ENCODE results near the gene NUDT16L1.

Gene NUDT16L1

DNA sequence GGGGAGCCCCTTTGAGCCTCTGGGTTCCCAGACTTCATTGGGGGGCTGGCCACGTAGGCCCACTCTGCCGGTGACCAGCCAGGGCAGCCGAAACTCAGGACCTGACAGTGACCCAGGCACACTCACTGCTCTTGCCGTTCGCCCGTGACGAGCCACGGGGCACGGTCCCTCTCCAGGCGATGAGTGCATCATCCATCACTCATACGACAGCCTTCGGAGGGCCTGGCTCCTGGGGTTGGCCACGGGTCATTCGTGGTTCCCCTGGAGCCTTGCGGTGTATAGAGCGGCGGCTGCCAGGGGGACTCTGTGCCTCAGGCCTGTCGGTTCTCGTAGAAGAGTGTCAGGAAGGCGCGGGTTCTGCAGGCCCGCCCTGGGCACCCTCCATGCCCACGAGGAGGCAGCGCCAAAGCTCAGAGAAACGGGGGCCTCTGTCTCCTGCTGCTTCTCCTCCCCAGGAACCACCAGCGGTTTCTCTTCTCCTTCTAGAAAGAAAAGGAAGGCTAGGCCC lies 11.2 kb upstream of the NUDT16L1 start:
- DNase-seq (ENCODE audit: low read depth in 2 of 2) = no peak

DNA sequence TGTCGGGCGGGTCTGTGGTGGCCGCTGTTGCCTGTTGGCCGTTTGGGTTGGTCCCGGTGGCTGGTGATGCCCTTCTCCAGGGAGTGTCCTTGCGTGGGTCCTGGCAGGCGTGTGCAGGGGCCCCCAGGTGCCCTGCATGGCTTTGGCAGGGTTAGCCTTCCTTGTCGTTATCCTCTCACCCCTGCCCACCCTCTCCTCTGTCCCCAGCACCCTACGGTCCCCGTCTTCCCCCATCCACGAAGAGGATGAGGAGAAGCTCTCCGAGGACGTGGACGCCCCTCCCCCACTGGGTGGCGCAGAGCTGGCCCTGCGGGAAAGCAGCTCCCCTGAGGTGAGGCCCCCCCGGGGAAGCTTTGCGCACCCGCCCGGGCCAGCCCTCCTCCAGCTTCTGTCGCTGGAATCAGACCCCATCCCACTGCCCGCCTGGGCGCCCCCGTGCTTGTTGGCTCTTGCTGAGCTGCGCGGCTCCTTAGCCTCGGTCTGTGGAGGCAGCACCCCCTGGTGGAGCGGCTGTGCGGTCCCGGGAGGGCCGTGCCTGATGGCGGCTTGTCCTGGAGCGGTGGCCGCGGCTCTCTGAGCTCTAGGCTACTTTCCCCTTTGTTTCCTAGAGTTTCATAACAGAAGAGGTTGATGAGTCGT lies 10.6 kb upstream of the NUDT16L1 start:
- no peak for DNase-seq (ENCODE audit: low read depth in 2 of 2)

DNA sequence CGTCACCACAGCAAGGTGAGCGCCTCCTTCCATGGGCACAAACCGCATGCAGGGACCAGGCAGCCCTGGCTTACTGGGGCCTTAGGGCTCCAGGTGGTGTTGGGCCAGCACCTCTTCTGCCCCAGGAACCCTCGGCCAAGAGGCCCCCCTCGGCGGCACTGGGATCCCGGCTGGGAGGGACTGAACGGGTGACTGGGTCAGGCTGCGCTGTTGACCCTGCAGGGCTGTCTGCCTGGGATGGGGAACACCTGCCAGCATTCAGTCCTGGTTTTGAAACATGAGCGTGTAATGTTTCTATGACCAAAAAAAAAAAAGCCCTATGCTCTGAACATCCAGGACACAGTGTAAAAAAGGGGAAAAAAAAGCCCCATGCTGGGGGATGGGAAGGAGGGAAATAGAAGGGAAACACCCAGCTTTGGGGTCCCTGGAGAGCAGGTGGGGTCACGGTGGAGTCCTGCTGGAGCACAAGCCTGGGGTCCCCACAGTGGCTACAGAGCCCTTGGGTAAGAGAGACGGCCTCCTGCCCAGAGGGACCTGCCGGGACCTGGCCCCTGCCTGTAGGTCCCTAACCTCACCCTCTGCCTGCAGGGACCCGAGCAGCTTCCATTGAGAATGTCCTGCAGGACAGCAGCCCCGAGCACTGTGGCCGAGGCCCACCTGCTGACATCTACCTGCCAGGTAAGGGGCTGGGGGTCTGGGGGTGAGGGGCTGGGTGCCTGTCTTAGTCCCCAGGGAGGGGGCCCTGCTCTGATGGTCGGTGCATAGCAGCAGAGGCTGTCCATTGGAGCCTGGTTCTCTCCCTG lies 9.9 kb upstream of the NUDT16L1 start:
- no peak for DNase-seq (ENCODE audit: low read depth in 2 of 2)

DNA sequence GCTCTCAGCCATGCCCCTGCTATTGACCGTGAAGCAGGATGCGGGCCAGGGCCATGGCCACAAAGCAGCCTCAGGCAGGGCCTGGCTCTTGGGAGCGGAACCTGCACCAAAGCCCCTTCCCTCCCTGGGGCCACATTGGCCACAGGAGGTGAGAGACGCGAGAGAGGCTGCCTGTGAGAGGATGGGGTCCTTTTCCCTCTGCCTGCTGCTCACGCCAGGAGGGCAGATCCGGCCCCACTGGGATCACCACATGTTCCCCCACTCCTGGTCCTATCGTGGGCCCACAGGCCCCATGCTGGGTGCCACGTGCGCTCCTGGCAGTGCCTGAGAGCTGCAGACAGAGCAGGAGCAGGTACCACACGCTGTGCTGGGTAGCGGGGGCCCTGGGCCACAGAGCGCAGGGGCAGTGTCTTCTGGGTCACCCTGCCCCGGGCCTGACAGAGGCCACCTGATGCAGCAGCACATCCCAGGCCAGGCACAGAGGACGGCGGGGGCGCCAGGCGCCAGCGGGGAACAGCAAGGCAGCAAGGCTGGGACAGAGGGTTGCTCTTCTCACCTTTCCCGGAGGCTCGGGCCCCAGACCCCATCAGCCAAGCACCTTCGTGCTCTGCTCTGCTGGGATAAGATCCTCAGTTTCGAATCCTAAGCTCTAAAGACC lies 9.2 kb upstream of the NUDT16L1 start:
- DNase-seq (ENCODE audit: low read depth in 2 of 2) = no peak

DNA sequence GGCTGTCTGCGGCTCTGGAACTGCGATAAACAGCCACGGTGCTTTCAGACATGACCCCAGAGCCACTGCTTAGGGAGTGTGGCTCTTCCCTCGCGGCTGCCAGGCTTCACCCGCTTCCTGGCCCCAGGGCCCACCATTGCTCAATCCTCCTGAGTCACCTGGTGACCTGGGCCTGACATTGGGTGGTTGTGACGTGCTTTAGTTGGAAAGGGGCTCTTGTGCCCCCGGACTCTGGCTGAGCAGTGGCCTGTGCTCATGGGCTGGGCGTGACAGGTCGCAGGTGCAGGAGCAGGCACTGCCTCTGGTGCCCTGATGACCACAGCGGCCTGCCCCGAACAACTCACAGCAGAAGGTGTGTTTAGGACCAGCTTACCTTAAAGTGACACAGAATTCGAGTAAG lies 8.6 kb upstream of the NUDT16L1 start:
- no peak for DNase-seq (ENCODE audit: low read depth in 2 of 2)

DNA sequence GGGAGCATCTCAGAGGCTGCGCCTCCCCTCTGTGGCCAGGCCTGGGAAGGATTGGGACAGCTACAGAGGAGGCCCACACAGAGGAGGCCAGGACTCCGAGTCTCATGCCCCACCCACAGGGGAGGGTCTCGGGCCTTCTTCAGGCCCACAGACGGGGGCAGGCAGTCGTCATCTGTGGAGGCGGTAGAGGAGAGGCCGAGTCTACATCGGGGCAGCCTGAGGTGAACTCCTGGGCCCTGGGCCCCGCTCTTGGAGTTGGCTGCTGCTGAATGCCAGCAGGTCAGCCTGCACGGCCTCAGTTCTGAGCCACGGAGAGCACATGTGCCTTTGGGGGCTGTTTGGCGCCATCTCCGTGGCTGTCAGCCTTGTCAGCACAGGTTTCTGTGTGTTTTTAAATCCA lies 8.1 kb upstream of the NUDT16L1 start:
- no peak for DNase-seq (ENCODE audit: low read depth in 2 of 2)

DNA sequence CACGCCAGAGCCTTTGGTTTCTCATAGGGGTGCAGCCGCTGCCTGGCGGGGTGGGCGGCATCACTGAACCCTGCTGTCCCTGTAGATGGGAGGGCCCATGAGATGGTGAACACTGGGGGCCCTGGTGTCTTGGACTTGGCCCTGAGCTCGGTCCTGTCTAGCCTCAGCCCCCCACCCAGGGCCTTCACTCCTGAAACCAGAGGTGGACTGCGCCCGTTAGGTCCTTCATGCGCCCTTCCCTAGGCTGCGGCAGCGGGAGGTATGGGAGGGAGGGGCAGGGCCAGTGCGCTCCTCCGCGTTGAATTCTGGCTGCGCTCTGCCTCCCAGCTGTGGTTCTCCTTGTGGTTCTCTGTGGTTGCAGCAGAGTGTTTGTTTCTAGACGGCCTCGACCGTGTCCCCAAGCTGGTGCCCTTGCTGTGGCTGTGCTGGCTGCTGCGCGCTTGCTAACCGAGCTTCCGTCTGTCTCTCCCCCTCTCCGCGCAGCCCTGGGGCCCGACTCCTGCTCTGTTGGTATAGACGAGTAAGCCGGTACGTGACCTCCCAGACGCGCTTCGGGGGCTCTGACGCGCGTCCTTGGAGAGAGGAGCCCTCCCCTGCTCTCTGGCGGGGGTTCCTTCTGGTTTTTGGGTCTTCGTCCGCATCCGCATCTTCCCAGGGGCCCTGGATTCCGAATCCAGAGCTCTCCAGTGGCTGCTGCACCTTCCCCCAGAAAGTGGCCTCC lies 7.4 kb upstream of the NUDT16L1 start:
- no peak for DNase-seq (ENCODE audit: low read depth in 2 of 2)

DNA sequence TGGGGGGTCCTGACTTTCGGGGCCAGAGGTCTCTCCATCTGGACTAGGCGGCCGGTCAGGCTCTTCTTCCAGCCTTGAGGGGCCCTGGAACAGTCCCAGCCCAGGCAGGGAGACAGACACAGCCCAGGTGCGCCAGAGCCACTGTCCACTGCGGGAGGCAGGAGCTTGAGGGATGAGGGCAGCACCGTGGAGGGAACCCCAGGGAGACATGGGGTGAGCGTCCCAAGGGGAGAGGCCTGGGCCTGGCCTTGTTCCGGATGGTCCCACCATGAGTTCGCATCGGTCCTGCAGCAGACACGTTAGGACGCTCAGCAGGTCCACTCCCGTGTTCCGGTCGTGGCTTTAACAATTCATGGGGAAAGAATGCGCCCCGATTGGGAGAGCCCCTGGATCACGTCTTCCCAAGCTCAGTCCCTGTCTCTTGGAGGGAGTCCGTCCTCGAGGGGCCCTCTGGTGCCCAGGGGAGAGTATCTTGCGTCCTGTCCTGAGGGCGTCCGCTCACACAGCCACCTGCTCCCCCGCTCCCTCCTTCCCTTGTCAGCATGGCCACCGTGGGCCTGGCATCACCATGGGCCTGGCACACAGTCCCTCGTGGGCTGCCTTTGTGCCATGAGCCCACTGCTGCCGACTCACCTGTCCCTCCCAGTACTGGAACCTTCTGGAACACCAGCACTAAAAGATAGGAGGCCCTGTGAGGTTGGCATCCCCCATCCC lies 6.7 kb upstream of the NUDT16L1 start:
- DNase-seq (ENCODE audit: low read depth in 2 of 2) = no peak

DNA sequence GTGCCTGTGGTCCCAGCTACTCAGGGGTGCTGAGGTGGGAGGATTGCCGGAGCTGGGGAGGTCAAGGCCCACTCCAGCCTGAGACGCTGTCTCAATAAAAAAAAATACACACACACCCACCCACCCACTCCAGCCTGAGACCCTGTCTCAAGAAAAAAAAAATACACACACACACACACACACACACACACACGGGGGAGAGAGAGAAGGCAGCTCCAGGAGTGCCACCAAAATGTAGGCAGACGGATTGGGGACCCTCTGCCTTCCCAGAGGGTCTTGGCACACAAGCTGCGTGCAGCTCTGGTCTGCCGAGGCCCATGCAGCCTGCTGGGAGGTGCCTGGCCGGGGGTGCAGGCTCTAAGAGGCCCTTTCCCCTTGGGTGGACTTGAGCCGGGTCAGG lies 5.9 kb upstream of the NUDT16L1 start:
- no peak for DNase-seq (ENCODE audit: low read depth in 2 of 2)

DNA sequence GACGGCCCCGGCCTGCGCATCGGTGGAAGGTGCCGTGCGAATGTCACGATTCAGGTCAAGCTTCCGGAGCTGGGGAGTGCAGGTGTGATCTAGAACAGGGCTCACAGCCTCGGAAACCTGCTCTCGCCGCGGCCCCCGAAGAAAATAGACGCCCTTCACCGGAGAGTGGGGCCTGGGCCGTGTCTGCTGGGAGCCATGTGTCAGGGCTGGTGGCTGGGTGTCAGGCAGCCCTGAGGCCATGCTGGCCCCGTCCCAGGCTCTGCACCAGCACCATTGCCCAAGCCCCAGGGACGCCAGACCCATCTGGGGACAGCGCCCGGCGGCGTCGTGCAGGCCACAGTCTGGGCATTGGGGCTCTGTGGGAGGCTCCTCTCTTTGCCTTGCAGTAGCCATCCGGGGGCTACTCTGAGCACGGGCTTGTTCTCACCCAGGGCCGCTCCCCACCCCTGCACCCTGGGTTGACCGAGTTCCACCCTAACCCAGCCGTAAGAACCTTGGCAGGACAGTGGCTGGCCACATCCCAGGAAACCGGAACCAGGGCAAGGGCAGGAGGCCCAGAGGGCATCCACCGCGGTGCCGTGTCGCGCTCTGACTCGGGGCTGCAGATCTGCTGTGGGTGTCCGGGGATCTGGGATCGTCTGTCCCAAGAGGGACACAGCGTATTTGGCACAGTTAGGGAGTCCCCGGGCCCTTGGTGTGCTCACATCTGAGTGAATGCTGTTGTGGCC lies 5.3 kb upstream of the NUDT16L1 start:
- DNase-seq (ENCODE audit: low read depth in 2 of 2) = no peak

DNA sequence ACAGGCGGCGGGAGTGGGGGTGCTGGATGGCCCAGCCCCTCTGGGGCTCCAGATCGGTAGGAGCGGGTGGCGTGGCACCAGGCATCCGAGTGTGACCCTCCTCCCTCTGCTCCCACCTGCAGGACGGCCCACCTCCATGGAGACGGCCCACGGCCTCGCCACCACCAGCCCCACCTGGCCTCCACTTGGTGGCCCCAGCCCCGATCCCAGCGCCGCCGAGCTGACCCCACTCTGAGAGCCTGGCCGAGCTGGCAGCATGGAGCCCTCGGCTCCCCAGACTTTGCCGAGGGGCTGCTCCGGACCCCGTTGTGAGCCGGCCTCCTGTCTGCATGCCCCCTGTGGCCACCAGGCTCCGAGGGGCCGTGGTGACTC lies 4.7 kb upstream of the NUDT16L1 start:
- no peak for DNase-seq (ENCODE audit: low read depth in 2 of 2)

DNA sequence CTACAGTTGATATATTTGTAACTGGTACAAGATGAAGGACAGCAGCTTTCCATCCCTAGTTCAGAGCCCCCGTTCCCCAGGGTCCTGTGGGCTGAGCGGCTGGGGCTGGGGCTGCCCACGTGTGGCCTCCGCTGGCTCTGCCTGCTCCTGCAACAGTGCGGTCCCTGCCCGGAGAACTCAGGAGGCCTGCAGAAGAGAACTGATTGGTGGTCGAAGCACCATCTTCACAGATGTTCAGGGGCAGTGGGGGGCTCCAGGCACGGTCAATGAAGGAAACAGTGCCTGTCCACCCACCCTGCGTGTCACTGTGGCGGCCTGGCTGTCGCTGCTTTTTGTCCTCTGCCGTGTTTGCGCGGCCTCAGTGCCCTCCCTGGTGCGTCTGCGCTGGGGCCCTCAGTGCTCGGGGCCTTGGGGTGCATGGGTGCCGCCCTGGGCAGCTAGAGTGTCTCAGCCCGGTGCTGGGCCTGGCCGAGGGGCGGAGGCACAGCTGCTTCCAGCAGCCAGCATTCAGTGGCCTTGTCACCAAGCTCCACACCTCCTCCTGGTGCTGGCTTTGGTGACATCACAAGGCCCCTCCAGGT lies 4.2 kb upstream of the NUDT16L1 start:
- no peak for DNase-seq (ENCODE audit: low read depth in 2 of 2)

DNA sequence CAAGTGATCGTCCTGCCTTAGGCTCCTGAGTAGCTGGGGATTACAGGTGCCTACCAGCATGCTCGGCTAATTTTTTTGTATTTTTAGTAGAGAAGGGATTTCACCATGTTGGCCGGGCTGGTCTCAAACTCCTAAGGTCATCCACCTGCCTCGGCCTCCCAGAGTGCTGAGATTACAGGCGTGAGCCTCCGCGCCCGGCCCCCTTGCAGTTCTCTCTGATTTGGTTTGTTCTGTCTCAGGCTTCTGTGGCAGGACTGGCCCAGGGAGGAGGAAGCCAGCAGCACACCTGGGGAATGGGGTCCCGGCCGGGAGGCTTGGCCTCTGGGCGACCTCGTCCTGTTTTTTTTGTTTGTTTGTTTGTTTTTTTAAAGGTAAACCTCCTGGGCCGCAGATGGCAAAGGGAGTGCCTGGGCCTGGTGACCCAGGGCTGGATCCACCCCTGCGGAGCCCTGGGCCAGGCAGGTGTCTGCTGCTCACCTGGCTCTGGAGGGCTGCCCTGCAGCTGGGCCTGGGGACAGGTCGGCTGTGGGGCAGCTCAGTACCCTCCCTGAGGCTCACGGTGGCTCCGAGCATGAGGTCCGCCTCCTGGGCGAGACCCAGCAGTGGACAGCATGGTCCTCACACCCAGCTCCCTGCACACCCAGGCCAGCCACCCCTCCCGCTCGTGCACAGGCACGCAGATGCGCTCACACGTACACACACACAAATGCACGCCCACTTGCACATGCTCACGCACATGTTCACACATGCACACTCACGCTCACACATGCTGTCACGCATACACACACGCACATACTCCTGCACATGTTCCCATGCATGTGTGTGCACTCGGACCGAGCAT lies 3.3 kb upstream of the NUDT16L1 start:
- DNase-seq (ENCODE audit: low read depth in 2 of 2) = no peak

DNA sequence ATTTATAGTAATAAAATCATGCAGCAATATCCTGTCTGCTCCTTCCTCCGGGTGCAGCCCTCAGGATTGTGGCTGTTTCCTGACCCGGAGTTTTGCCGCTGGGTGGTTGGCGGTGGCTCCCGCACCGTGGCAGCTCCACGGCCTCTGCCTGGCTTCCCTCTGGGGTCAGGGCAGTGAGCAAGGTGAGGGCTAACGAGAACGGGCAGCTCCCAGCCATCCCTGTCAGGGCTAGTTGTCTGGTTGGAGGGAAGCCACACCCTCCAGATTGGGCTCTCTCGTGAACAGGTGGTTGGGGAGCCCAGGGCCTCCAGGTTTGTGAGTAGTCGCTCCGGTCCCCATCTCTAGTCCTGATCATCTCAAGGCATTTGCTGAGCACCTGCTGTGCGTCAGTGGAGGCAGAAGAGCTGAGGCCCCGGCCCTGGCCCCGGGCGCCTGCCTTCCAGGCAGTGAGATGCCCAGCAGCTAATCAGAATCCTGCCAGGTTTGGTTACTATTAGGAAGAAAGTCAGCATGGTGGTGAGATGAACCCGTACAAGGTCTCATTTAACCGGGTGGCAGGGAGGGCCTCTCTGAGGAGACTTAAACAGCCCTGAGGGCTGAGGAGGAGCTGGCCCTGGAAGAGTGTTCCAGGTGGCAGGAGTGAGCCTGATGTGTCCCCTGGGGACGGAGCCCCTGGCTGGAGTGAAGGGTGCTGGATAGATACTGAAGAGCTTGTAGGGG lies 2.3 kb upstream of the NUDT16L1 start:
- DNase-seq (ENCODE audit: low read depth in 2 of 2) = no peak

DNA sequence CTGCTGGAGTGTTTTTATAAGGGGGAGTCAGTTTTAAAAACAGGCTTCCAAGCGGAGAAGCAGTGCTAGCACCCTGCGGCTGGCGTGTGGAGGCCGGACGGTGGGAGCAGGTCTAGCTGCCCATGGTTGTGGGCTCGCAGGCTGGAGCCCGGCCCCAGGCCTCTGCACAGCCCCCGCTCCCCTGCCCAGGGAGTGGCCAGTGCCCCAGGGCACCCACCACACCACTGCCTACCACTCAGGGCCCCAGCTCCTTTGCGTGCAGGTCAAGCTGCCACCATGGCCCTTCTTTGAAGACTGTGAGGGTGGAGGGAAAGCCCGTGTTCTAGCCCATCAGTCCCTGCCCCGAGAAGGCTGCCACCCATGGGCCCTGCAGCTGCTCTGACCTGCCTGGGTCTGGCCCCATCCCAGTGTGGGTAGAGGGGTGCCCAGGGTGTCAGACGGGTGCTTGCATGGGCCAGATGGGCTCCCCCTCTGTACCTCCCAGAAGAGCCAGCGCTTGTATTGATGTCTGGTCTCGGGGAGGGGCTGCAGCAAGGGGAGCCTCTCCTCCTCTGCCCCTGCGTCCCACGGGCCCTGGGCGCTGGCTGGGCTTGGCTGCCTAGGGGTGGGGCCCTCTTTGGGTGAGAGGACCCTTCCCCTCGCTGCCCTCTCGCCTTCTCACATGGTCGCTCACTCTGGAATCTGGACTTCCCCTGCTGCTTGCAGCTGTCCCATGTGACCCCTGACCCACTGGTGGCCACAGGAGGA lies 1.5 kb upstream of the NUDT16L1 start:
- no peak for DNase-seq (ENCODE audit: low read depth in 2 of 2)

DNA sequence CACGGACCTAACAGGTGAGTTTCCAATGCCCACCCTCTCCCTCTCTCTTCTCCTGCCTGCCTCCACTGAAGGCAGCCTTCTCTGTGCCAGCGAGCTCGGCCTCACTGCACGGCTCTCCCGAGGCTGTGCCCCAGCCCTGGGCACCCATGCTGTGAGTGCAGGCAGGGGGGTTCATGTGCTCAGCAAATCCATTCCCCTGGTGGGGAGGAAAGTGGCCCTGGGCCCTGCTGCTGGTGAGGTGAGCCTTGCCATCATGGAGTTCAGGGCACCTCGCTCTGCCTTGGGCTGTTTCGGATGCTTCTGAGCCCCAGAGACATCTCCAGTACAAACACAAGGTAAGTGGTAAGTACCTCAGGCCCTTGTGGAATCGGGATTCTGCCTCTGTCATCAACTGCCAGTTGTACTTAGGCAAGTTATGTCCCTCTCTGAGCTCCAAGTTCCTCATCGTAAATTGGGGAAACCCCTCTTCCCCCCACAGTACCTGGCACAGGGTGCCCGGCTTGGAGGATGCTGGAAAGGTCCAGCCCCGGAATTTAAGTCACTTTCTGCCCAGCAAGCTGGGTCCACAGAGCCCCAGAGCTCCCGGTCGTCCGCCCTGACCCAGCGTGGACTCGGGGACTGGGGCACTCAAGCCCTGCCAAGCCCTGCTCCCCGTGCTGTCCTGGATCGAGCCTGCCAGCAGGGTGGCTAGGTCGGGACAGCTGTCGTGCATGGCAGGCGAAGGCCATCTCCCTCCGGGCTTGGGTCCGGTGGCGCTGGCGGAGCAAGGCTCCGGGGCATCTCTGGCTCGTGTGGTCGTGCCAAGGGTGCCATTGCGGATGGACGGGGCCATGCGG lies 684 bp upstream of the NUDT16L1 start:
- no peak for DNase-seq (ENCODE audit: low read depth in 2 of 2)

DNA sequence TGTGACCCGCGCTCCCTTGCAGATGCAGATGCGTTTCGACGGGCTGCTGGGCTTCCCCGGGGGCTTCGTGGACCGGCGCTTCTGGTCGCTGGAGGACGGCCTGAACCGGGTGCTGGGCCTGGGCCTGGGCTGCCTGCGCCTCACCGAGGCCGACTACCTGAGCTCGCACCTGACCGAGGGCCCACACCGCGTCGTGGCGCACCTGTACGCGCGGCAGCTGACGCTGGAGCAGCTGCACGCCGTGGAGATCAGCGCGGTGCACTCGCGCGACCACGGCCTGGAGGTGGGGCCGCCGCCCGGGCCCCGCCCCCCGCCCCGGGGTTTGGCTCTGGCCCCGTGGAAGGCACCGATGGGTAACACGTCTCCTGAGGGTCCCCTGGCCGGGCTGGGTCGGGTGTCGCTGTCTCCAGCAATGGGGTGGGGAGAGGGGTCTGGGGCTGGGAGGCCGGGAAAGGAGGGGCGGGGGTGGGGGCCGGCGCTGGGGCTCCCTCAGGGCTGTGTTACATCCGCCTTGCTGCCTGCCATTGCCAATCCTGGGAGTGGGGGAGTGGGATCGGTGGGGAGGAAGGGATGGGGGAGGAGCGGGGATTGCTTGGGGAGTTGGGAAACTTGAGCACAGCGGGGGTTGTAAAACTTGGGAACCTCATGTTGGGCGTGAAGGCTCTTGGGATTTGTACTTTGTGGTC lies 737 bp downstream of the NUDT16L1 start:
- DNase-seq (ENCODE audit: low read depth in 2 of 2) = no peak

Measured in stimulated activated CD8-positive, alpha-beta memory T cell treated with anti-CD3 and anti-CD28 coated beads, Interleukin-7, amount 100 ng/mL, for 1 hour (primary cell).